GM12878 (cell line): Measurements from ENCODE around the gene FKBP11. TPM values are rescaled to one million over a fixed set of nuclear protein-coding genes. Genes with fewer than 3 reads are reported as not detected.
A peak's percentile ranks its signal among the peaks of the same experiment; 100 is the strongest.

Experiments used
- ATAC-seq: fragments of 200-7000 bp; cut with Tn5 transposase; 3 replicates; pipeline ENCODE4 v1.9.1; 2020; ENCODE audit warnings: mild to moderate bottlenecking, moderate library complexity
- BruUV-seq: library from RNA; stranded (reverse); fragments of 400-500 nt; replicated peaks from 2 replicates; lab custom pipeline; 2021; lab: Mats Ljungman, UMichigan
- CTCF ChIA-PET: fragments of 300-600 bp; sonication (Branson Sonifier 250); formaldehyde crosslinking; extraction: SDS; loops from one replicate; lab custom pipeline; 2021; ENCODE audit warnings: inconsistent platforms; lab: Yijun Ruan, JAX
- POLR2A ChIA-PET: fragments of 350-600 bp; formaldehyde crosslinking; extraction: SDS; loops from one replicate; lab custom pipeline; 2021; ENCODE audit warnings: inconsistent platforms; lab: Charles Lee
- RAD21 ChIA-PET: fragments of 300-600 bp; sonication (Branson Sonifier 250); formaldehyde crosslinking; loops from one replicate; lab custom pipeline; 2023; ENCODE audit warnings: antibody characterized with exemption; ENCODE audit not compliant: unreplicated experiment; lab: Charles Lee
- SMC1A ChIA-PET: fragments of 300-600 bp; sonication (Branson Sonifier 250); formaldehyde crosslinking; loops from one replicate; lab custom pipeline; 2023; ENCODE audit not compliant: unreplicated experiment, uncharacterized antibody; lab: Charles Lee
- DNase-seq: peaks from one replicate; pipeline ENCODE4 v3.0.0-alpha.2; 2011; ENCODE audit warnings: low read depth, low spot score
- FAIRE-seq: peaks from 3 replicates; lab custom pipeline; 2011; peaks lifted over from hg19 to GRCh38; lab: Jason Lieb, UNC
- H2AFZ ChIP-seq: 2 replicates; pipeline ENCODE4 v1.6.0; 2011; ENCODE audit warnings: low read depth, low read length, control low read depth; ENCODE audit not compliant: control insufficient read depth
- H3K27ac ChIP-seq: 2 replicates; pipeline ENCODE4 v1.5.1; 2011; ENCODE audit warnings: control low read depth; ENCODE audit not compliant: control insufficient read depth, insufficient read depth
- H3K27me3 ChIP-seq, 2 experiments: replicated peaks in 1 of 2; 2 replicates each; pipeline versions ENCODE4 v1.6.0 to v1.6.1; 2011; ENCODE audit warnings: low read length in 1 of 2; ENCODE audit not compliant: control insufficient read depth in 2 of 2, insufficient read depth in 2 of 2
- H3K36me3 ChIP-seq, 2 experiments: 2 replicates each; pipeline ENCODE4 v1.5.1; 2011; ENCODE audit warnings: low read length in 1 of 2; ENCODE audit not compliant: control insufficient read depth in 2 of 2, insufficient read depth in 2 of 2
- H3K4me1 ChIP-seq: 2 replicates; pipeline ENCODE4 v1.6.1; 2011; ENCODE audit warnings: mild to moderate bottlenecking, low read length, moderate library complexity, mixed read lengths; ENCODE audit not compliant: control insufficient read depth, insufficient read depth
- H3K4me2 ChIP-seq: 2 replicates; pipeline ENCODE4 v1.6.0; 2011; ENCODE audit warnings: control low read depth; ENCODE audit not compliant: control insufficient read depth, insufficient read depth
- H3K4me3 ChIP-seq: fragments of 200-600 bp; sonication (generic); 2 replicates; pipeline ENCODE4 v1.5.1; 2016
- H3K79me2 ChIP-seq: 2 replicates; pipeline ENCODE4 v1.6.0; 2011; ENCODE audit warnings: low read length; ENCODE audit not compliant: control insufficient read depth, insufficient read depth
- H3K9ac ChIP-seq: 2 replicates; pipeline ENCODE4 v1.8.0; 2011; ENCODE audit warnings: low read length, control low read depth, mixed read lengths; ENCODE audit not compliant: control insufficient read depth, insufficient read depth
- H3K9me3 ChIP-seq: replicated peaks from 3 replicates; pipeline ENCODE4 v1.5.1; 2011; ENCODE audit warnings: mild to moderate bottlenecking, low read length; ENCODE audit not compliant: control insufficient read depth, insufficient read depth
- H4K20me1 ChIP-seq: 2 replicates; pipeline ENCODE4 v1.6.0; 2011; ENCODE audit not compliant: control insufficient read depth, insufficient read depth
- ATF7 ChIP-seq: fragments of 450-650 bp; IDR thresholded peaks from 2 replicates; pipeline ENCODE4 v1.6.1; 2016; ENCODE audit warnings: low read depth, mild to moderate bottlenecking
- BCL3 ChIP-seq: IDR thresholded peaks from 2 replicates; pipeline ENCODE4 v1.6.1; 2011; ENCODE audit warnings: borderline replicate concordance, low read depth, mild to moderate bottlenecking, moderate library complexity, low read length; ENCODE audit not compliant: insufficient read depth, poor library complexity, severe bottlenecking
- EP300 ChIP-seq, 2 experiments: fragments of 150-350 bp in 1 of 2; IDR thresholded peaks; 2 replicates each; pipeline ENCODE4 v1.6.1; 2011 to 2012; ENCODE audit warnings: low read depth in 2 of 2, low read length in 2 of 2, borderline replicate concordance in 1 of 2, improper control_type of control experiment in 1 of 2, inconsistent platforms in 1 of 2; ENCODE audit not compliant: control insufficient read depth in 1 of 2
- HDGF ChIP-seq: fragments of 450-650 bp; IDR thresholded peaks from 2 replicates; pipeline ENCODE4 v1.6.1; 2016; ENCODE audit warnings: antibody characterized with exemption
- MTA3 ChIP-seq: IDR thresholded peaks from 2 replicates; pipeline ENCODE4 v1.6.1; 2012; ENCODE audit warnings: low read length, inconsistent platforms, borderline replicate concordance
- MYB ChIP-seq: fragments of 150-350 bp; IDR thresholded peaks from 2 replicates; pipeline ENCODE4 v1.6.1; 2014; ENCODE audit warnings: mild to moderate bottlenecking, low read depth, low read length, borderline replicate concordance
- RAD21 ChIP-seq: IDR thresholded peaks from 2 replicates; pipeline ENCODE4 v1.6.1; 2011; ENCODE audit warnings: mild to moderate bottlenecking, low read depth, low read length, moderate library complexity; ENCODE audit not compliant: insufficient read depth
- SMAD5 ChIP-seq: IDR thresholded peaks from 2 replicates; pipeline ENCODE4 v1.6.1; 2016; ENCODE audit warnings: antibody characterized with exemption, low read depth
- SUZ12 ChIP-seq: fragments of 200-600 bp; sonication (generic); IDR thresholded peaks from one replicate; pipeline ENCODE4 v1.6.1; 2018; ENCODE audit warnings: antibody characterized with exemption, mild to moderate bottlenecking; ENCODE audit not compliant: unreplicated experiment
- USF2 ChIP-seq: IDR thresholded peaks from 2 replicates; pipeline ENCODE4 v1.6.1; 2011; ENCODE audit warnings: low read depth, low read length, improper control_type of control experiment, borderline replicate concordance
- ZBTB4 ChIP-seq: fragments of 450-650 bp; formaldehyde crosslinking; IDR thresholded peaks from 2 replicates; pipeline ENCODE4 v1.4.0; 2022; ENCODE audit warnings: mild to moderate bottlenecking, moderate library complexity
- ZNF217 ChIP-seq: fragments of 450-650 bp; IDR thresholded peaks from 2 replicates; pipeline ENCODE4 v1.6.1; 2017; ENCODE audit warnings: antibody characterized with exemption, mild to moderate bottlenecking
- in situ Hi-C: fragments of 300-500 bp; cut with MboI; formaldehyde crosslinking; loops from 9 replicates; pipeline ENCODE4 v1.14.3; 2018; ENCODE audit warnings: mixed read lengths
- intact Hi-C: fragments of 100-400 bp; cut with micrococcal nuclease; formaldehyde crosslinking; loops from one replicate; pipeline ENCODE4 v1.14.2; 2022; ENCODE audit not compliant: unreplicated experiment
- polyA plus RNA-seq, 11 experiments: library from polyadenylated mRNA; depleted of rRNA in 4 of 11; unstranded in 6 of 11; stranded (reverse) in 5 of 11; fragments of >200 nt; fragmentation: Nextera tagmentation in 4 of 11; fragmentation: Illumina TruSeq in 1 of 11; extraction: Ambion mirVana in 4 of 11; extraction: Trizol in 1 of 11; gene quantifications; 1 replicate in 1 of 11; 2 replicates in 10 of 11; pipeline versions ENCODE4 v1.2.1 to v1.2.3, GENCODE V29; 2011 to 2016; ENCODE audit warnings: inconsistent platforms in 2 of 11, missing spikeins in 2 of 11, low read depth in 1 of 11
- total RNA-seq, 4 experiments: library from RNA; depleted of rRNA in 3 of 4; stranded (reverse); fragments of >200 nt in 3 of 4; fragmentation: Illumina TruSeq in 1 of 4; extraction: Trizol in 1 of 4; gene quantifications; 2 replicates each; pipeline versions ENCODE4 v1.2.1 to v1.2.3, GENCODE V29; 2013 to 2021

The FKBP11 gene
- total and polyA plus RNA-seq, 10 of the 15 experiments (the other 5 are each of a cell fraction or from before 2014, with no cell fraction given): 25.0 to 135 (median 56.5) TPM

GRCh38 chr12:48965298-48965838 lies 40.1 kb upstream of the FKBP11 start (continued):
- no peak for TF ChIP-seq ZBTB4 (CRISPR knock-in tag)
- no peak for TF ChIP-seq USF2
- no peak for TF ChIP-seq ATF7
- no peak for TF ChIP-seq MTA3
- no peak for TF ChIP-seq SUZ12
- TF ChIP-seq RAD21: peak; percentile 43
- no peak for TF ChIP-seq HDGF
- TF ChIP-seq, all 136 proteins: peak for 3

- no peak overlapping the region for H2AFZ ChIP-seq
- H3K4me1 ChIP-seq: peaks cover 11% of the 10 kb centered on the region
- no peak overlapping the region for H3K9ac ChIP-seq
- ATAC-seq (no peak), FAIRE-seq (no peak), DNase-seq (no peak)
- H3K9me3 ChIP-seq: no peaks in the 10 kb centered on the region
- no peak overlapping the region for H3K4me3 ChIP-seq
- no peaks in the 10 kb centered on the region; a peak in 1 of 4 replicates for H3K27me3 ChIP-seq
- intact Hi-C loops (no loop called here), in situ Hi-C loops (no loop called here)
- H3K4me2 ChIP-seq: no peak overlapping the region
- ChIA-PET POLR2A (interaction anchor here (1.3 to 1.6 kb wide), 2 partner anchors 9 to 16 kb away, joined by 3 read pairs; partner anchors contain the start of gene WNT1), RAD21 (interaction anchor here (1.0 kb wide), 1 partner anchor 26 kb away, joined by 3 read pairs; no protein-coding TSS in a partner anchor), CTCF (interaction anchor here (0.6 to 3.0 kb wide), 5 partner anchors 8 to 36 kb away, joined by 3 to 10 read pairs (median 3); partner anchors contain the start of gene WNT10B), SMC1A (no interaction called here)
- peaks cover 5% of the 10 kb centered on the region for H3K79me2 ChIP-seq
- no peak overlapping the region for H3K27ac ChIP-seq
- no peaks in the 10 kb centered on the region for H4K20me1 ChIP-seq
- H3K36me3 ChIP-seq: no peaks in the 10 kb centered on the region
- no TSS peak for BruUV-seq
- no peak for TF ChIP-seq SMAD5
- TF ChIP-seq MTA3: no peak
- TF ChIP-seq MYB: no peak
- no peak for TF ChIP-seq EP300 (IDR thresholded peaks at IDR 0.05; ENCODE audit: borderline replicate concordance in 1 of 2, control insufficient read depth in 1 of 2, low read depth in 2 of 2, low read length in 2 of 2)
- TF ChIP-seq ZNF217: no peak
- TF ChIP-seq BCL3: no peak
These were observed 36.5 kb upstream of the FKBP11 start for GRCh38 chr12:48961801-48962200.
